Activated naive CD4-positive, alpha-beta T cell treated with anti-CD3 and anti-CD28 coated beads, Interleukin-2, amount 50 U/mL, for 24 hours (primary cell): ENCODE data around the gene FUT6.
"Not testable (repeated sequence)": the region's sequence is repeated elsewhere in the genome, so short reads cannot be mapped to it uniquely, and the experiment has no call there.

Experiments
- H3K27ac Mint-ChIP-seq: one replicate; pipeline ENCODE4 v1.8.0; 2021; ENCODE audit warnings: mild to moderate bottlenecking, mixed read lengths
- H3K27me3 Mint-ChIP-seq: one replicate; pipeline ENCODE4 v1.8.0; 2021; ENCODE audit warnings: mixed read lengths
- H3K36me3 Mint-ChIP-seq: one replicate; pipeline ENCODE4 v1.8.0; 2021; ENCODE audit warnings: mixed read lengths
- H3K4me1 Mint-ChIP-seq: one replicate; pipeline ENCODE4 v1.8.0; 2021; ENCODE audit warnings: mixed read lengths
- H3K4me3 Mint-ChIP-seq: one replicate; pipeline ENCODE4 v1.8.0; 2021; ENCODE audit warnings: mild to moderate bottlenecking, mixed read lengths
- H3K9me3 Mint-ChIP-seq: one replicate; pipeline ENCODE4 v1.8.0; 2021; ENCODE audit warnings: mixed read lengths

FUT6 gene

GRCh38 chr19:5841735-5842111, 2.2 kb upstream of the FUT6 start:
- not testable (repeated sequence) for H3K27ac Mint-ChIP-seq, H3K9me3 Mint-ChIP-seq, H3K4me3 Mint-ChIP-seq, H3K36me3 Mint-ChIP-seq, H3K4me1 Mint-ChIP-seq, H3K27me3 Mint-ChIP-seq

GRCh38 chr19:5838353-5839064, 993 bp downstream of the FUT6 start:
- H3K4me1 Mint-ChIP-seq, result no peaks in the 10 kb centered on the region
- no peak overlapping the region for H3K4me3 Mint-ChIP-seq
- H3K27me3 Mint-ChIP-seq, result peaks cover 2% of the 10 kb centered on the region
- H3K9me3 Mint-ChIP-seq, result no peaks in the 10 kb centered on the region
- H3K36me3 Mint-ChIP-seq, result no peaks in the 10 kb centered on the region
- no peak overlapping the region for H3K27ac Mint-ChIP-seq

GRCh38 chr19:5837761-5838352, 1.6 kb downstream of the FUT6 start:
- Mint-ChIP-seq H3K4me1 (no peaks in the 10 kb centered on the region), H3K27ac (no peak overlapping the region), H3K36me3 (no peaks in the 10 kb centered on the region), H3K9me3 (no peaks in the 10 kb centered on the region), H3K4me3 (no peak overlapping the region), H3K27me3 (peaks cover 2% of the 10 kb centered on the region)

- Mint-ChIP-seq H3K9me3 (no peaks in the 10 kb centered on the region), H3K36me3 (no peaks in the 10 kb centered on the region), H3K4me3 (no peak overlapping the region), H3K27me3 (no peaks in the 10 kb centered on the region), H3K27ac (no peak overlapping the region), H3K4me1 (peaks cover 3% of the 10 kb centered on the region)
Measured at GRCh38 chr19:5832527-5833216, 6.8 kb downstream of the FUT6 start.

- Mint-ChIP-seq H3K27ac (no peak overlapping the region), H3K9me3 (no peaks in the 10 kb centered on the region), H3K4me3 (no peak overlapping the region), H3K27me3 (no peaks in the 10 kb centered on the region), H3K4me1 (peaks cover 6% of the 10 kb centered on the region), H3K36me3 (no peaks in the 10 kb centered on the region)
Measured at GRCh38 chr19:5832061-5832460, 7.4 kb downstream of the FUT6 start.

GRCh38 chr19:5831159-5831558, 8.3 kb downstream of the FUT6 start:
- Mint-ChIP-seq H3K27me3 (no peaks in the 10 kb centered on the region), H3K27ac (no peak overlapping the region), H3K4me3 (no peak overlapping the region), H3K4me1 (peaks cover 8% of the 10 kb centered on the region), H3K9me3 (no peaks in the 10 kb centered on the region), H3K36me3 (no peaks in the 10 kb centered on the region)

- Mint-ChIP-seq H3K36me3 (no peaks in the 10 kb centered on the region), H3K4me1 (peaks cover 8% of the 10 kb centered on the region), H3K9me3 (no peaks in the 10 kb centered on the region), H3K4me3 (peak overlapping the region; percentile 60), H3K27ac (no peak overlapping the region), H3K27me3 (no peaks in the 10 kb centered on the region)
Measured at GRCh38 chr19:5829567-5830310, 9.8 kb downstream of the FUT6 start.

- Mint-ChIP-seq H3K4me3 (peak overlapping the region; percentile 98), H3K4me1 (peaks cover 8% of the 10 kb centered on the region), H3K27me3 (no peaks in the 10 kb centered on the region), H3K36me3 (no peaks in the 10 kb centered on the region), H3K27ac (peak overlapping the region; percentile 99), H3K9me3 (no peaks in the 10 kb centered on the region)
Measured at GRCh38 chr19:5828661-5829566, 10.6 kb downstream of the FUT6 start.

- H3K4me3 Mint-ChIP-seq, result peak overlapping the region; percentile 98
- H3K36me3 Mint-ChIP-seq, result no peaks in the 10 kb centered on the region
- H3K27ac Mint-ChIP-seq, result peak overlapping the region; percentile 99
- no peaks in the 10 kb centered on the region for H3K27me3 Mint-ChIP-seq
- H3K9me3 Mint-ChIP-seq, result no peaks in the 10 kb centered on the region
- peaks cover 8% of the 10 kb centered on the region for H3K4me1 Mint-ChIP-seq
Measured at GRCh38 chr19:5827891-5828660, 11.4 kb downstream of the FUT6 start.

GRCh38 chr19:5827342-5827890, 12.1 kb downstream of the FUT6 start:
- Mint-ChIP-seq H3K27ac (peak overlapping the region; percentile 87), H3K4me3 (peak overlapping the region; percentile 80), H3K27me3 (no peaks in the 10 kb centered on the region), H3K36me3 (no peaks in the 10 kb centered on the region), H3K9me3 (no peaks in the 10 kb centered on the region), H3K4me1 (peaks cover 8% of the 10 kb centered on the region)

- H3K4me1 Mint-ChIP-seq, result peaks cover 8% of the 10 kb centered on the region
- H3K9me3 Mint-ChIP-seq, result no peaks in the 10 kb centered on the region
- H3K27me3 Mint-ChIP-seq, result no peaks in the 10 kb centered on the region
- peak overlapping the region; percentile 87 for H3K27ac Mint-ChIP-seq
- no peaks in the 10 kb centered on the region for H3K36me3 Mint-ChIP-seq
- peak overlapping the region; percentile 80 for H3K4me3 Mint-ChIP-seq
Measured at GRCh38 chr19:5826531-5827341, 12.8 kb downstream of the FUT6 start.

- H3K27ac Mint-ChIP-seq, result no peak overlapping the region
Measured at GRCh38 chr19:5825178-5825577, 14.3 kb downstream of the FUT6 start.

GRCh38 chr19:5824751-5825150, 14.8 kb downstream of the FUT6 start:
- Mint-ChIP-seq H3K36me3 (no peaks in the 10 kb centered on the region), H3K27me3 (no peaks in the 10 kb centered on the region), H3K4me3 (no peak overlapping the region), H3K27ac (no peak overlapping the region), H3K9me3 (no peaks in the 10 kb centered on the region), H3K4me1 (peaks cover 8% of the 10 kb centered on the region)

More at GRCh38 chr19:5825178-5825577, 14.3 kb downstream of the FUT6 start:
- no peaks in the 10 kb centered on the region for H3K36me3 Mint-ChIP-seq
- no peaks in the 10 kb centered on the region for H3K27me3 Mint-ChIP-seq
- H3K4me1 Mint-ChIP-seq, result peaks cover 8% of the 10 kb centered on the region
- no peaks in the 10 kb centered on the region for H3K9me3 Mint-ChIP-seq
- H3K4me3 Mint-ChIP-seq, result no peak overlapping the region
